ENCODE data around the gene CCDC85B.
"Not testable (repeated sequence)": the region's sequence is repeated elsewhere in the genome, so short reads cannot be mapped to it uniquely, and the experiment has no call there.

GRCh38 chr11:65892137-65892540 lies 1.7 kb downstream of the CCDC85B start:
- TF ChIP-seq, protein P1, sequence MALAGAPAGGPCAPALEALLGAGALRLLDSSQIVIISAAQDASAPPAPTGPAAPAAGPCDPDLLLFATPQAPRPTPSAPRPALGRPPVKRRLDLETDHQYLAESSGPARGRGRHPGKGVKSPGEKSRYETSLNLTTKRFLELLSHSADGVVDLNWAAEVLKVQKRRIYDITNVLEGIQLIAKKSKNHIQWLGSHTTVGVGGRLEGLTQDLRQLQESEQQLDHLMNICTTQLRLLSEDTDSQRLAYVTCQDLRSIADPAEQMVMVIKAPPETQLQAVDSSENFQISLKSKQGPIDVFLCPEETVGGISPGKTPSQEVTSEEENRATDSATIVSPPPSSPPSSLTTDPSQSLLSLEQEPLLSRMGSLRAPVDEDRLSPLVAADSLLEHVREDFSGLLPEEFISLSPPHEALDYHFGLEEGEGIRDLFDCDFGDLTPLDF (CRISPR knock-in tag; IDR thresholded peaks at IDR 0.05): not testable (repeated sequence)
- TF ChIP-seq, protein P2, sequence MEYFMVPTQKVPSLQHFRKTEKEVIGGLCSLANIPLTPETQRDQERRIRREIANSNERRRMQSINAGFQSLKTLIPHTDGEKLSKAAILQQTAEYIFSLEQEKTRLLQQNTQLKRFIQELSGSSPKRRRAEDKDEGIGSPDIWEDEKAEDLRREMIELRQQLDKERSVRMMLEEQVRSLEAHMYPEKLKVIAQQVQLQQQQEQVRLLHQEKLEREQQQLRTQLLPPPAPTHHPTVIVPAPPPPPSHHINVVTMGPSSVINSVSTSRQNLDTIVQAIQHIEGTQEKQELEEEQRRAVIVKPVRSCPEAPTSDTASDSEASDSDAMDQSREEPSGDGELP (IDR thresholded peaks at IDR 0.05; ENCODE audit: borderline replicate concordance, low read depth): not testable (repeated sequence)
- TF ChIP-seq, protein P3, sequence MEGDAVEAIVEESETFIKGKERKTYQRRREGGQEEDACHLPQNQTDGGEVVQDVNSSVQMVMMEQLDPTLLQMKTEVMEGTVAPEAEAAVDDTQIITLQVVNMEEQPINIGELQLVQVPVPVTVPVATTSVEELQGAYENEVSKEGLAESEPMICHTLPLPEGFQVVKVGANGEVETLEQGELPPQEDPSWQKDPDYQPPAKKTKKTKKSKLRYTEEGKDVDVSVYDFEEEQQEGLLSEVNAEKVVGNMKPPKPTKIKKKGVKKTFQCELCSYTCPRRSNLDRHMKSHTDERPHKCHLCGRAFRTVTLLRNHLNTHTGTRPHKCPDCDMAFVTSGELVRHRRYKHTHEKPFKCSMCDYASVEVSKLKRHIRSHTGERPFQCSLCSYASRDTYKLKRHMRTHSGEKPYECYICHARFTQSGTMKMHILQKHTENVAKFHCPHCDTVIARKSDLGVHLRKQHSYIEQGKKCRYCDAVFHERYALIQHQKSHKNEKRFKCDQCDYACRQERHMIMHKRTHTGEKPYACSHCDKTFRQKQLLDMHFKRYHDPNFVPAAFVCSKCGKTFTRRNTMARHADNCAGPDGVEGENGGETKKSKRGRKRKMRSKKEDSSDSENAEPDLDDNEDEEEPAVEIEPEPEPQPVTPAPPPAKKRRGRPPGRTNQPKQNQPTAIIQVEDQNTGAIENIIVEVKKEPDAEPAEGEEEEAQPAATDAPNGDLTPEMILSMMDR (CRISPR knock-in tag; IDR thresholded peaks at IDR 0.05): not testable (repeated sequence)
- TF ChIP-seq BHLHE40 (IDR thresholded peaks at IDR 0.05; ENCODE audit: low read length); CEBPZ (IDR thresholded peaks at IDR 0.05; ENCODE audit: low read length); NFATC3 (CRISPR knock-in tag; IDR thresholded peaks at IDR 0.05); TARDBP (CRISPR knock-in tag; IDR thresholded peaks at IDR 0.05): not testable (repeated sequence)
- TF ChIP-seq, protein P4, sequence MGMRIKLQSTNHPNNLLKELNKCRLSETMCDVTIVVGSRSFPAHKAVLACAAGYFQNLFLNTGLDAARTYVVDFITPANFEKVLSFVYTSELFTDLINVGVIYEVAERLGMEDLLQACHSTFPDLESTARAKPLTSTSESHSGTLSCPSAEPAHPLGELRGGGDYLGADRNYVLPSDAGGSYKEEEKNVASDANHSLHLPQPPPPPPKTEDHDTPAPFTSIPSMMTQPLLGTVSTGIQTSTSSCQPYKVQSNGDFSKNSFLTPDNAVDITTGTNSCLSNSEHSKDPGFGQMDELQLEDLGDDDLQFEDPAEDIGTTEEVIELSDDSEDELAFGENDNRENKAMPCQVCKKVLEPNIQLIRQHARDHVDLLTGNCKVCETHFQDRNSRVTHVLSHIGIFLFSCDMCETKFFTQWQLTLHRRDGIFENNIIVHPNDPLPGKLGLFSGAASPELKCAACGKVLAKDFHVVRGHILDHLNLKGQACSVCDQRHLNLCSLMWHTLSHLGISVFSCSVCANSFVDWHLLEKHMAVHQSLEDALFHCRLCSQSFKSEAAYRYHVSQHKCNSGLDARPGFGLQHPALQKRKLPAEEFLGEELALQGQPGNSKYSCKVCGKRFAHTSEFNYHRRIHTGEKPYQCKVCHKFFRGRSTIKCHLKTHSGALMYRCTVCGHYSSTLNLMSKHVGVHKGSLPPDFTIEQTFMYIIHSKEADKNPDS (CRISPR knock-in tag; IDR thresholded peaks at IDR 0.05): not testable (repeated sequence)

All from HepG2 (cell line).